CD4-positive, alpha-beta T cell (primary cell): Measurements from ENCODE around the gene RTKN2. TPM values are rescaled to one million over a fixed set of nuclear protein-coding genes. Genes with fewer than 3 reads are reported as not detected.
A peak's percentile ranks its signal among the peaks of the same experiment; 100 is the strongest.

Experiments used
- ATAC-seq: fragments of 200-7000 bp; cut with Tn5 transposase; one replicate; pipeline ENCODE4 v1.10.0; 2022; ENCODE audit warnings: mild to moderate bottlenecking; ENCODE audit not compliant: poor library complexity
- CTCF ChIA-PET: fragments of 350-600 bp; sonication (Branson Sonifier 250); formaldehyde crosslinking; loops from one replicate; lab custom pipeline; 2021; ENCODE audit warnings: antibody characterized with exemption, inconsistent platforms; lab: Charles Lee
- POLR2A ChIA-PET: fragments of 350-600 bp; sonication (Branson Sonifier 250); formaldehyde crosslinking; loops from one replicate; lab custom pipeline; 2021; ENCODE audit warnings: antibody characterized with exemption, inconsistent platforms; lab: Charles Lee
- DNase-seq, 14 experiments: peaks; one replicate each; pipeline ENCODE4 v3.0.0-alpha.2; 2013 to 2020; ENCODE audit warnings: mixed read lengths in 2 of 14
- H3K27ac ChIP-seq, 2 donors: one replicate each; pipeline versions ENCODE4 v1.5.1 to v1.7.0; 2013; ENCODE audit warnings: low read length in 2 of 2, low read depth in 1 of 2, mild to moderate bottlenecking in 1 of 2
- H3K27me3 ChIP-seq, 2 experiments: 1 replicate in 1 of 2; 2 replicates in 1 of 2; pipeline versions ENCODE4 v1.6.1 to v1.7.0; 2013; ENCODE audit warnings: low read length in 2 of 2, control low read depth in 1 of 2, mild to moderate bottlenecking in 1 of 2, moderate library complexity in 1 of 2; ENCODE audit not compliant: insufficient read depth in 2 of 2, control insufficient read depth in 1 of 2
- H3K36me3 ChIP-seq: one replicate; pipeline ENCODE4 v1.6.1; 2013; ENCODE audit warnings: low read length, control low read depth; ENCODE audit not compliant: insufficient read depth
- H3K4me1 ChIP-seq: one replicate; pipeline ENCODE4 v1.6.1; 2013; ENCODE audit warnings: low read length, control low read depth; ENCODE audit not compliant: insufficient read depth
- H3K4me3 ChIP-seq: one replicate; pipeline ENCODE4 v1.5.1; 2013; ENCODE audit warnings: mild to moderate bottlenecking, low read length, moderate library complexity
- H3K9me3 ChIP-seq, 2 experiments: 1 replicate in 1 of 2; 2 replicates in 1 of 2; pipeline versions ENCODE4 v1.6.1 to v1.7.0; 2013; ENCODE audit warnings: low read length in 2 of 2, mild to moderate bottlenecking in 2 of 2, control low read depth in 1 of 2, moderate library complexity in 1 of 2; ENCODE audit not compliant: control insufficient read depth in 1 of 2, insufficient read depth in 1 of 2
- H3K27ac Mint-ChIP-seq: one replicate; pipeline ENCODE4 v1.8.0; 2020; ENCODE audit warnings: mixed read lengths
- H3K27me3 Mint-ChIP-seq: one replicate; pipeline ENCODE4 v1.8.0; 2021; ENCODE audit warnings: mixed read lengths
- H3K36me3 Mint-ChIP-seq: one replicate; pipeline ENCODE4 v1.8.0; 2021; ENCODE audit warnings: low read depth, mixed read lengths
- H3K4me1 Mint-ChIP-seq: one replicate; pipeline ENCODE4 v1.8.0; 2021; ENCODE audit warnings: low read depth, mixed read lengths
- H3K4me3 Mint-ChIP-seq: one replicate; pipeline ENCODE4 v1.8.0; 2020; ENCODE audit warnings: mild to moderate bottlenecking, mixed read lengths
- H3K9me3 Mint-ChIP-seq: one replicate; pipeline ENCODE4 v1.8.0; 2020; ENCODE audit warnings: mixed read lengths
- intact Hi-C, 2 experiments: fragments of 100-400 bp; cut with DNase I in 1 of 2; cut with micrococcal nuclease in 1 of 2; formaldehyde crosslinking; loops; one replicate each; pipeline versions ENCODE4 v1.15.1 to v1.9.0; 2023 to 2025; cut with DNase I, micrococcal nuclease
- total RNA-seq, 174 experiments: library from RNA in 2 of 174; stranded (reverse) in 2 of 174; gene quantifications; one replicate each; pipeline ENCODE4 v1.2.3 and lab custom pipeline; 2021 to 2026
- TF ChIP-seq, protein P1 (sequence below): fragments of 200-600 bp; IDR thresholded peaks from one replicate; pipeline ENCODE4 v1.8.0; 2022; ENCODE audit warnings: antibody characterized with exemption, mild to moderate bottlenecking

RTKN2 gene
- total RNA-seq, 2 experiments from 2014 or later = 3.7 to 3.9 TPM

DNA sequence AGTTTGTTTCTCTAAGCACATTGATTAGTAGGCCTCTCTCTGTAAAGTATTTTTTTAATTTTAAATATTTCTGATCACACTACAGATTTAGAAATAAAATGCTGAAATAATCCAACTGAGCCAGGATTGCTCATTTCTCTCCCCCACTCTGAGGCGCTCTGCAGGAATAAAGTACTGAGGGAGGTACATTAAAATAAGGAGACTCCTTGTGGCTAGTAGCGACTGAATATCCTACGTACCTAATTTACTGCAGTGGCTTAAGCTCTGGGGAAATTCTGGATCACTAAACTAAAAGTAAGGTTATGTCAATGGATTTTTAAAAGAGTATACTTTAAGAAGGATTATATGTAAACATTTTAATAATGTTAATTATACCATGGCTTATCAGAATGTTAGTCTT is 75.2 kb downstream of the RTKN2 start:
- H3K27ac ChIP-seq = no peak overlapping the region
- DNase-seq = no peak
- H3K9me3 Mint-ChIP-seq = no peaks in the 10 kb centered on the region
- peaks cover 32% of the 10 kb centered on the region for H3K4me1 Mint-ChIP-seq
- no peaks in the 10 kb centered on the region for H3K27me3 ChIP-seq
- H3K4me1 ChIP-seq = peaks cover 5% of the 10 kb centered on the region
- H3K27me3 Mint-ChIP-seq = no peaks in the 10 kb centered on the region
- no peak overlapping the region for H3K4me3 Mint-ChIP-seq
- no peaks in the 10 kb centered on the region for H3K36me3 ChIP-seq
- no peak overlapping the region for H3K27ac Mint-ChIP-seq
- no peak for ATAC-seq
- no peaks in the 10 kb centered on the region for H3K36me3 Mint-ChIP-seq
- intact Hi-C loops = loop anchor here in 1 of 2 experiments (5.0 kb wide), 1 partner anchor 296 kb away; no protein-coding TSS in a partner anchor
- no peak overlapping the region for H3K4me3 ChIP-seq
- TF ChIP-seq, protein P1, sequence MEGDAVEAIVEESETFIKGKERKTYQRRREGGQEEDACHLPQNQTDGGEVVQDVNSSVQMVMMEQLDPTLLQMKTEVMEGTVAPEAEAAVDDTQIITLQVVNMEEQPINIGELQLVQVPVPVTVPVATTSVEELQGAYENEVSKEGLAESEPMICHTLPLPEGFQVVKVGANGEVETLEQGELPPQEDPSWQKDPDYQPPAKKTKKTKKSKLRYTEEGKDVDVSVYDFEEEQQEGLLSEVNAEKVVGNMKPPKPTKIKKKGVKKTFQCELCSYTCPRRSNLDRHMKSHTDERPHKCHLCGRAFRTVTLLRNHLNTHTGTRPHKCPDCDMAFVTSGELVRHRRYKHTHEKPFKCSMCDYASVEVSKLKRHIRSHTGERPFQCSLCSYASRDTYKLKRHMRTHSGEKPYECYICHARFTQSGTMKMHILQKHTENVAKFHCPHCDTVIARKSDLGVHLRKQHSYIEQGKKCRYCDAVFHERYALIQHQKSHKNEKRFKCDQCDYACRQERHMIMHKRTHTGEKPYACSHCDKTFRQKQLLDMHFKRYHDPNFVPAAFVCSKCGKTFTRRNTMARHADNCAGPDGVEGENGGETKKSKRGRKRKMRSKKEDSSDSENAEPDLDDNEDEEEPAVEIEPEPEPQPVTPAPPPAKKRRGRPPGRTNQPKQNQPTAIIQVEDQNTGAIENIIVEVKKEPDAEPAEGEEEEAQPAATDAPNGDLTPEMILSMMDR = no peak
- no peaks in the 10 kb centered on the region for H3K9me3 ChIP-seq
- CTCF ChIA-PET = no interaction called here
- POLR2A ChIA-PET = no interaction called here

DNA sequence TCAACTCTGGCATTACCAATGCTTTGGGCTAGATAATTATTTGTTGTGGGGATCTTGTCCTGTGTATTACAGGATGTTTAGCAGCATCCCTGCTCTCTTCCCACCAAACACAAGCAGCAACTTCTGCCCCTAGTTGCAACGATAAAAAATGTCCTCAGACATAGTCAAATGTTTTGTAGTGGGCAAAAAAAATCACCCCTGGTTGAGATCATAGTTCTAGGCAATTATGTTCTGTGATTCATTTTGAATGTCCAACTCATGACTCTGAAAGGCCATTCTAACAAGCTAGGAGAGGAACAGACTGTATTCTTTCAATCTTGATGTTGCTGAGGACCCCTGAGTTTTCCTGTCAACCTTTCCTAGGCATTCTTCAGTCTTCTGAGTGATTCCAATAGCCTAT is 79.5 kb downstream of the RTKN2 start:
- CTCF ChIA-PET = interaction anchor here (1.0 kb wide), 1 partner anchor 56 kb away, joined by 3 read pairs; no protein-coding TSS in a partner anchor
- intact Hi-C loops = loop anchor here in 1 of 2 experiments (5.0 to 10.0 kb wide), 2 partner anchors 46 to 147 kb away; no protein-coding TSS in a partner anchor

DNA sequence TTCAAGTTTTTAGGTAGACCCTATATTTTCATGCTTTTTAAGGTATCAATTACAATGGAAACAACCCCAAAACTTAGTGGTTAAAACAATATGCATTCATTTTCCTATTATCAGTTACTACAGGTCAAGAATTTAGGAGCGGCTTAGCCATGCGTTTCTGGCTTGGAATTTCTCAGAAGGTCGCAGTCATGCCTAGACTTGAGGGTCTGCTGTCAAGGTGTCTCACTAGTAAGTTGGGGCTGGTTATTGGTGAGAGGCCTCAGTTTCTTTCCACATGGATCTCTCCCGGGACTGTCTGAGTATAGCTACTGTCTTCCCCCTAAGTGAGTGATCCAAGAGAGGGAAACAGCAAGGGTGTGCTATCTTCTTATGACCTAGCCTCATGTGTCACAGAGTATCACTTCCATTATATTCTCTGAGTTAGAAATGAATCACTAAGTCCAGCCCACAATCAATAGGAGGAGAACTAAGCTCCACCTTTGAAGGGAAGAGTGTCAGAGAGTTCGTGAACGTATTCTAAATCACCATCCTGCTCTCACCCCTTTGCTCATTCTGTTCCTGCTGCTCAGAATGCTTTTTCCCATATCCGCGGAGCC is 80.5 kb downstream of the RTKN2 start:
- peak overlapping the region; percentile 43 for H3K4me3 Mint-ChIP-seq
- H3K27me3 Mint-ChIP-seq = no peaks in the 10 kb centered on the region
- no peaks in the 10 kb centered on the region for H3K9me3 Mint-ChIP-seq
- DNase-seq = no peak
- peaks cover 3% of the 10 kb centered on the region for H3K36me3 Mint-ChIP-seq
- Histone ChIP-seq H3K9me3 (no peaks in the 10 kb centered on the region), H3K27me3 (no peaks in the 10 kb centered on the region), H3K36me3 (no peaks in the 10 kb centered on the region), H3K4me1 (peaks cover 22% of the 10 kb centered on the region), H3K4me3 (no peak overlapping the region), H3K27ac (no peak overlapping the region)
- peak overlapping the region; percentile 86 for H3K27ac Mint-ChIP-seq
- CTCF ChIA-PET = interaction anchor here (1.0 kb wide), 1 partner anchor 57 kb away, joined by 3 read pairs; no protein-coding TSS in a partner anchor
- peaks cover 61% of the 10 kb centered on the region for H3K4me1 Mint-ChIP-seq
- intact Hi-C loops = loop anchor here in 1 of 2 experiments (5.0 to 10.0 kb wide), 2 partner anchors 47 to 146 kb away; no protein-coding TSS in a partner anchor
- POLR2A ChIA-PET = no interaction called here
- TF ChIP-seq, protein P1 = no peak
- no peak for ATAC-seq

More for the DNA sequence above, 79.5 kb downstream of the RTKN2 start:
- peaks cover 51% of the 10 kb centered on the region for H3K4me1 Mint-ChIP-seq
- no peaks in the 10 kb centered on the region for H3K36me3 Mint-ChIP-seq
- H3K27me3 Mint-ChIP-seq = no peaks in the 10 kb centered on the region
- no peaks in the 10 kb centered on the region for H3K9me3 Mint-ChIP-seq
- no peak overlapping the region for H3K27ac Mint-ChIP-seq
- no peak overlapping the region for H3K4me3 Mint-ChIP-seq
- H3K27me3 ChIP-seq = no peaks in the 10 kb centered on the region
- POLR2A ChIA-PET = no interaction called here
- DNase-seq = no peak
- H3K9me3 ChIP-seq = no peaks in the 10 kb centered on the region
- no peak overlapping the region for H3K4me3 ChIP-seq
- peaks cover 20% of the 10 kb centered on the region for H3K4me1 ChIP-seq
- TF ChIP-seq, protein P1 = no peak
- no peak for ATAC-seq
- no peak overlapping the region for H3K27ac ChIP-seq
- H3K36me3 ChIP-seq = no peaks in the 10 kb centered on the region
